K562 (cell line): ENCODE data around the gene C2orf76. TPM values are rescaled to one million over a fixed set of nuclear protein-coding genes. Genes with fewer than 3 reads are reported as not detected.

Experiments
- ATAC-seq: fragments of 200-7000 bp; cut with Tn5 transposase; 3 replicates; pipeline ENCODE4 v1.9.1; 2020; ENCODE audit warnings: moderate library complexity
- BruUV-seq: library from RNA; stranded (reverse); fragments of 400-500 nt; replicated peaks from 2 replicates; lab custom pipeline; 2021; lab: Mats Ljungman, UMichigan
- CTCF ChIA-PET: fragments of 300-600 bp; formaldehyde crosslinking; extraction: SDS; loops from one replicate; lab custom pipeline; 2021; ENCODE audit warnings: low intra/inter-chr PET ratio; lab: Yijun Ruan, JAX
- POLR2A ChIA-PET: fragments of 300-600, 350-650 bp; sonication (Branson Sonifier 250); formaldehyde crosslinking; extraction: SDS; loops from one replicate; lab custom pipeline; 2021; ENCODE audit warnings: antibody characterized with exemption, inconsistent platforms; lab: Yijun Ruan, JAX
- DNase-seq, 4 experiments: peaks; one replicate each; pipeline versions ENCODE4 v3.0.0 to v3.0.0-alpha.2; 2011 to 2018; ENCODE audit warnings: low spot score in 3 of 4, mixed read lengths in 3 of 4; ENCODE audit errors: extremely low read depth in 1 of 4
- FAIRE-seq: peaks from 2 replicates; lab custom pipeline; 2011; peaks lifted over from hg19 to GRCh38; lab: Jason Lieb, UNC
- H2AFZ ChIP-seq: 2 replicates; pipeline ENCODE4 v1.6.0; 2011; ENCODE audit warnings: low read depth, low read length, control low read depth, inconsistent platforms
- H3K27ac ChIP-seq: fragments of 200-600 bp; 3 replicates; pipeline ENCODE4 v1.8.0; 2011; ENCODE audit warnings: low read depth, mild to moderate bottlenecking, control low read depth, inconsistent platforms, low read length, moderate library complexity, mixed read lengths; ENCODE audit errors: extremely low read depth
- H3K27me3 ChIP-seq, 2 experiments: fragments of 300-600 bp in 1 of 2; 2 replicates in 1 of 2; 3 replicates in 1 of 2; pipeline versions ENCODE4 v1.6.0 to v1.8.0; 2011; ENCODE audit warnings: inconsistent platforms in 2 of 2, low read length in 2 of 2, mild to moderate bottlenecking in 1 of 2, mixed read lengths in 1 of 2, moderate library complexity in 1 of 2; ENCODE audit not compliant: control insufficient read depth in 2 of 2, insufficient read depth in 2 of 2
- H3K36me3 ChIP-seq: fragments of 300-600 bp; 3 replicates; pipeline ENCODE4 v1.8.0; 2011; ENCODE audit warnings: mild to moderate bottlenecking, low read length, inconsistent platforms; ENCODE audit not compliant: control insufficient read depth, insufficient read depth
- H3K4me1 ChIP-seq, 2 experiments: fragments of 200-600 bp in 1 of 2; replicated peaks in 1 of 2; 2 replicates in 1 of 2; 3 replicates in 1 of 2; pipeline versions ENCODE4 v1.5.1 to v1.8.0; 2011; ENCODE audit warnings: inconsistent platforms in 2 of 2, low read length in 2 of 2, mild to moderate bottlenecking in 1 of 2, mixed read lengths in 1 of 2, moderate library complexity in 1 of 2; ENCODE audit not compliant: control insufficient read depth in 2 of 2, insufficient read depth in 2 of 2
- H3K4me2 ChIP-seq: 2 replicates; pipeline ENCODE4 v1.6.1; 2011; ENCODE audit warnings: low read length, control low read depth, inconsistent platforms, mixed read lengths; ENCODE audit not compliant: insufficient read depth
- H3K4me3 ChIP-seq: fragments of 200-600 bp; sonication (generic), shearing (Covaris generic); 2 replicates; pipeline ENCODE4 v1.5.1; 2016; ENCODE audit warnings: control low read depth, inconsistent platforms
- H3K79me2 ChIP-seq: fragments of 200-600 bp; 3 replicates; pipeline ENCODE4 v1.8.0; 2011; ENCODE audit warnings: low read length, inconsistent platforms; ENCODE audit not compliant: control insufficient read depth, insufficient read depth
- H3K9ac ChIP-seq, 2 experiments: 2 replicates each; pipeline versions ENCODE4 v1.6.0 to v1.6.1; 2011; ENCODE audit warnings: low read depth in 2 of 2, low read length in 2 of 2, control low read depth in 1 of 2, inconsistent platforms in 1 of 2, mild to moderate bottlenecking in 1 of 2, mixed read lengths in 1 of 2; ENCODE audit not compliant: insufficient read depth in 1 of 2
- H3K9me1 ChIP-seq: one replicate; pipeline ENCODE4 v1.6.0; 2011; ENCODE audit warnings: inconsistent platforms, mild to moderate bottlenecking, low read length, moderate library complexity; ENCODE audit not compliant: control insufficient read depth, insufficient read depth
- H3K9me3 ChIP-seq: replicated peaks from 2 replicates; pipeline ENCODE4 v1.5.1; 2011; ENCODE audit warnings: low read depth, low read length, inconsistent platforms; ENCODE audit not compliant: control insufficient read depth, insufficient read depth
- H4K20me1 ChIP-seq: replicated peaks from 2 replicates; pipeline ENCODE4 v1.6.1; 2011; ENCODE audit warnings: low read length, inconsistent platforms, mixed read lengths; ENCODE audit not compliant: control insufficient read depth, insufficient read depth
- MYC ChIP-seq, 2 experiments: fragments of 250-450 bp in 1 of 2; sonication (Bioruptor Pico) in 1 of 2; IDR thresholded peaks; 2 replicates each; pipeline versions ENCODE4 v1.5.1 to v1.6.1; 2012 to 2021; ENCODE audit warnings: low read depth in 2 of 2, borderline replicate concordance in 1 of 2, improper control_type of control experiment in 1 of 2, low read length in 1 of 2, mild to moderate bottlenecking in 1 of 2, moderate library complexity in 1 of 2
- WGBS: fragments of 100-300 bp; shearing (Covaris generic); methylation state at CpG from one replicate; pipeline ENCODE4 v1.1.6; 2016; ENCODE audit warnings: low coverage, mixed read lengths; ENCODE audit not compliant: insufficient coverage; ENCODE audit errors: missing lambda C conversion rate; 5-methylcytosine and 5-hydroxymethylcytosine counted together
- in situ Hi-C: fragments of 300-500 bp; cut with MboI; formaldehyde crosslinking; loops from 4 replicates; pipeline ENCODE4 v1.15.0; 2018; ENCODE audit warnings: inconsistent platforms, mixed read lengths
- intact Hi-C: fragments of 100-400 bp; cut with micrococcal nuclease; formaldehyde crosslinking; loops from 2 replicates; pipeline ENCODE4 v1.14.2; 2022
- polyA plus RNA-seq, 8 experiments: library from polyadenylated mRNA; depleted of rRNA in 4 of 8; stranded (reverse) in 5 of 8; unstranded in 3 of 8; fragments of >200 nt; fragmentation: Nextera tagmentation in 2 of 8; fragmentation: Illumina TruSeq in 1 of 8; extraction: Ambion mirVana in 2 of 8; extraction: Trizol in 1 of 8; gene quantifications; 2 replicates each; pipeline versions ENCODE4 v1.2.1 to v1.2.3, GENCODE V29; 2011 to 2014; ENCODE audit warnings: inconsistent platforms in 1 of 8, missing spikeins in 1 of 8
- total RNA-seq, 7 experiments: library from RNA; depleted of rRNA in 6 of 7; stranded (reverse); fragments of >200 nt in 6 of 7; fragmentation: Illumina TruSeq in 2 of 7; extraction: Trizol in 2 of 7; gene quantifications; 2 replicates each; pipeline versions ENCODE4 v1.2.1 to v1.2.3, GENCODE V29; 2011 to 2021; ENCODE audit warnings: low replicate concordance in 1 of 7
- TF ChIP-seq, protein P1 (sequence below), 2 experiments: IDR thresholded peaks; 2 replicates each; pipeline ENCODE4 v1.6.1; 2012; ENCODE audit warnings: improper control_type of control experiment in 2 of 2, low read depth in 2 of 2, low read length in 2 of 2, borderline replicate concordance in 1 of 2

Gene C2orf76
- total and polyA plus RNA-seq, 9 of the 15 experiments (the other 6 are each of a cell fraction or from before 2014, with no cell fraction given) = 4.8 to 26.2 (median 14.5) TPM

GRCh38 chr2:119263025-119263424 is 103.6 kb downstream of the C2orf76 start:
- ChIA-PET POLR2A (interaction anchor here (0.9 kb wide), 1 partner anchor 23 kb away, joined by 4 read pairs; no protein-coding TSS in a partner anchor), CTCF (no interaction called here)
- H4K20me1 ChIP-seq = no peaks in the 10 kb centered on the region
- no peak for ATAC-seq
- no peak overlapping the region for H3K4me2 ChIP-seq
- TF ChIP-seq, protein P1, sequence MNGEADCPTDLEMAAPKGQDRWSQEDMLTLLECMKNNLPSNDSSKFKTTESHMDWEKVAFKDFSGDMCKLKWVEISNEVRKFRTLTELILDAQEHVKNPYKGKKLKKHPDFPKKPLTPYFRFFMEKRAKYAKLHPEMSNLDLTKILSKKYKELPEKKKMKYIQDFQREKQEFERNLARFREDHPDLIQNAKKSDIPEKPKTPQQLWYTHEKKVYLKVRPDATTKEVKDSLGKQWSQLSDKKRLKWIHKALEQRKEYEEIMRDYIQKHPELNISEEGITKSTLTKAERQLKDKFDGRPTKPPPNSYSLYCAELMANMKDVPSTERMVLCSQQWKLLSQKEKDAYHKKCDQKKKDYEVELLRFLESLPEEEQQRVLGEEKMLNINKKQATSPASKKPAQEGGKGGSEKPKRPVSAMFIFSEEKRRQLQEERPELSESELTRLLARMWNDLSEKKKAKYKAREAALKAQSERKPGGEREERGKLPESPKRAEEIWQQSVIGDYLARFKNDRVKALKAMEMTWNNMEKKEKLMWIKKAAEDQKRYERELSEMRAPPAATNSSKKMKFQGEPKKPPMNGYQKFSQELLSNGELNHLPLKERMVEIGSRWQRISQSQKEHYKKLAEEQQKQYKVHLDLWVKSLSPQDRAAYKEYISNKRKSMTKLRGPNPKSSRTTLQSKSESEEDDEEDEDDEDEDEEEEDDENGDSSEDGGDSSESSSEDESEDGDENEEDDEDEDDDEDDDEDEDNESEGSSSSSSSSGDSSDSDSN (IDR thresholded peaks at IDR 0.05; ENCODE audit: borderline replicate concordance in 1 of 2, low read depth in 2 of 2, low read length in 2 of 2) = no peak
- TF ChIP-seq MYC (IDR thresholded peaks at IDR 0.05; ENCODE audit: low read depth, low read length) (no peak), MYC (CRISPR knock-in tag; IDR thresholded peaks at IDR 0.05; ENCODE audit: borderline replicate concordance, low read depth) (no peak)
- BruUV-seq = no TSS peak
- no peaks in the 10 kb centered on the region for H3K27me3 ChIP-seq
- DNase-seq = no peak
- H3K9ac ChIP-seq = peak overlapping the region in 1 of 2 experiments; percentile 48; a peak in 1 of 4 replicates
- H3K9me3 ChIP-seq = no peaks in the 10 kb centered on the region
- in situ Hi-C loops = no loop called here
- H3K36me3 ChIP-seq = peaks cover 37% of the 10 kb centered on the region; the same call in 1 of the 3 replicates
- FAIRE-seq = no peak
- H3K4me1 ChIP-seq = peaks cover 2 to 7% of the 10 kb centered on the region in 2 experiments; a peak in 3 of 5 replicates
- intact Hi-C loops = loop anchor here (10.0 kb wide), 1 partner anchor 378 kb away; no protein-coding TSS in a partner anchor
- H2AFZ ChIP-seq = no peak overlapping the region
- H3K79me2 ChIP-seq = no peaks in the 10 kb centered on the region
- 92% methylated on average over 17 of the region's 23 CpGs for WGBS
- no peak overlapping the region for H3K4me3 ChIP-seq
- peaks cover 3% of the 10 kb centered on the region for H3K9me1 ChIP-seq
- H3K27ac ChIP-seq = no peak overlapping the region
